Amniotic epithelial cell (primary cell): ENCODE results near the gene NPL.

Source experiments
- DNase-seq: peaks from one replicate; pipeline ENCODE4 v3.0.0-alpha.2; 2010; ENCODE audit warnings: low read depth

The NPL gene

DNA sequence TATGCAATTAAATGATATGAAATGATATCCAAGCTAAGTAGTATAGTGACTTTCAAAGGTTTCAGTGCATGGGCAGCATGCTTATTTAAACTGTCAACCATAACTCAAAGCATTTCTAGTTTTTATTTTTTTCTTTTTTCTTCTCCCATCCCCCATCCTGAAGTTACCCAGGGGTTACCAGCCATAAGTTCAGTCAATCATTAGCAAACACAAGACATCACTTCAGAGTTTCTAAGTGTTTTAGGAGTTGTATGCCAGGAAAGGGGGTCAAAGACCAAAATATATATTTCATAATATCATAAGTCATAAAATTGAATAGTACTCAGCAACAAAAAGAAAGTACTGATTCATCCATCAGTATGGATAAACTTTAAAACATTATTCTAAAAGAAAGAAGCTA lies 78.3 kb downstream of the NPL start:
- DNase-seq: no peak

DNA sequence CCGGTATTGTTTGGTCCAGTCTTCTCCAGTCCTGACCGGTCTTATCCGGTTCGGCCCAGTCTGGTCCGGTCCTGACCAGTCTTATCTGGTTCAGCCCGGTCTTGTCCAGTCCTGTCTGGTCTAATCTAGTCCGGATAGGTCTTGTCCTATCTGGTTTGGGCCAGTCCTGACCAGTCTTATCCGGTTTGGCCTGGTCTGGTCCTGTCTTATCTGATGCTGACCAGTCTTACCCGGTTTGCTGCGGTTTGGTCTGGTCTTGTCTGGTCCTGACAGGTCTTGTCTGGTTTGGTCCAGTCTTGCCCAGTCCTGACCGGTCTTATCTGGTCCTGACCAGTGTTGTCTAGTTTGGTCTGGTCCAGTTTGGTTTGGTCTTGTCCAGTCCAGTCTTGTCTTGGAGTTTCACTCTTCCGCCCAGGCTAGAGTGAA lies 79.7 kb downstream of the NPL start:
- DNase-seq: no peak

- DNase-seq: no peak
Measured at GRCh38 chr1:182872881-182873280, 83.3 kb downstream of the NPL start.

- DNase-seq: no peak
Measured at GRCh38 chr1:182875889-182876288, 86.3 kb downstream of the NPL start.

GRCh38 chr1:182877331-182877730 lies 87.8 kb downstream of the NPL start:
- no peak for DNase-seq

- DNase-seq: no peak
Measured at GRCh38 chr1:182877842-182878241, 88.3 kb downstream of the NPL start.
